EH (cell line): Measurements from ENCODE around the gene MYOG.

Source experiments
- DNase-seq: peaks from one replicate; pipeline ENCODE4 v3.0.0-alpha.2; 2015; ENCODE audit warnings: low read depth

The MYOG gene

DNA sequence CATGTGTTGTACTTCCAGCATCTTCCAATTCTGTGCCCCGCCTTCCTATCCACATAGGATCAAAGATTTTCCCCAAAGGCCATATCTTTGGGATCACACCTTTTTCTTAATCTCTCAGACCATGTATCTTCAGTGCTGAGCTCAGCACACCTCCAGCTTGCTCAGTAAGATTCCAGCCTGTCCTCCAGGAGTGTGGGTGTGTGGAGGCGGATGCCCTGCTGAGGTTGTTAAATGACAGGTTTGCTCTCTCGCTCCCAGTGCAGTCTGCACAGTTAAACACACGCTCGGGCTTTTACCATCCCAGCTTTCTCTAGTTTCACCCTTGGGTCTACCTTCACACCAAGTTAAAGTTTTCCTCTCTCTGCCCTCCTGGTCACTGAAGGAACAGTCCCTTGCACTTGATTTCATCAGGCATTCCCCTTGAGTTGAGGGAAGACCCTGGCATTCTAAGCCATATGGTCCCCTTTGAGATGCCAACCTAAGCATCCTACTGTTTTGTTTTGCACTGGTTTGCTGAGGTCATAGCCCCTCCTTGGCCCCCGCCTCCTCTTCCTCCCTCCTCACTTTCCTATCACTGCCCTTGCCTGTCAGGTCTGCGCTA lies 13.7 kb downstream of the MYOG start:
- DNase-seq, result no peak

DNA sequence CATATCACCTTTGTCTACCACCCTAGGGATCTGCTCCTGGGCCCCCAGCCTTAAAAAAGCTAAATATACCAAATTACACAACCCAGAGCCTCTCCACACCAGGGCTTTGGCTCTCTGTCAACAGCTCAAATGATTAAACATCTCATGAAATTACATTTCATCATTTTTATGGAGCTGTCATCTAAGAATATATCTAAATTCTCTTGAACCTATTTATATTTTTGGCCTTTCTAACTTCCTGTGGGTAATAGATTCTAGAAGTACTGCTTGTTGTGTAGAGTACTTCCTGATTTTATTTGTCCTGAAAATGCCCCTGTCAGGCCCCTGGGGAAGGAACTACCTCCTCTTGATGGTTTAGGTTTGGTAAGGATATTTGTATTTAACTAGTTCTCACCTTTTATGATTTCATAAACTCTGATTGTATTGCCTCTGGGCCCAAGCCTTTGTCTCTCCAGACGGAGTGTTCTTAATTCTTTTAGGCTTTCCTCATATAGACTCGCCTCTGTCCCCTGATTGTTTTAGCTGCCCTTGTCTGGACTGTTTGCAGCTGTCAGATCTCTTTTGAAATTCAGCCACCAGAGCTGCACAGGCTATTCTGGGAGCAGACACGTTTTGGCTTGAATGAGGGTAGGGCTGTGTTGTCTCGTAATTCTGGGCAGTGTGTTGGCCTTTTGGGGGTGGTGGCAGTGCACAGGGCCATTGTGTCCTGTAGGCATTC lies 16.6 kb downstream of the MYOG start:
- DNase-seq, result peak; percentile 20

DNA sequence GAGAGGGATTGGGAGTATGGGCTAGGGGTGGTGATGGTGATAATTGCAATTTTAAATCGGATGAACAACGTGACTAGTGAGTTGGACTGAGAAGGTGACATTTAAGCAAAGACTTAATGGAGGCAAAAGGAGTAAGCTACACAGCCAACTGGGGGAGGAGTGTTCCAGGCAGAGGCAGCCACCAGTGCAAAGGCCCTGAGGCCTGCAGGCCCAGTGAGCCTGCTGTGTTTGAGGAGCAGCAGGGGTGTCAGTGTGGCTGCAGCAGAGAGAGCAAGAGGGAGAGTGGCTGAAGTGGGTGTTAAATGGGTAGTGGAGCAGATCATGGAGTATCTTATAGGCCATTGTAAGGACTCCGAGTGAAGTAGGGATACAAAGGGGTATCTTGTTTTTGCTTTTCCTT lies 18.8 kb downstream of the MYOG start:
- no peak for DNase-seq

DNA sequence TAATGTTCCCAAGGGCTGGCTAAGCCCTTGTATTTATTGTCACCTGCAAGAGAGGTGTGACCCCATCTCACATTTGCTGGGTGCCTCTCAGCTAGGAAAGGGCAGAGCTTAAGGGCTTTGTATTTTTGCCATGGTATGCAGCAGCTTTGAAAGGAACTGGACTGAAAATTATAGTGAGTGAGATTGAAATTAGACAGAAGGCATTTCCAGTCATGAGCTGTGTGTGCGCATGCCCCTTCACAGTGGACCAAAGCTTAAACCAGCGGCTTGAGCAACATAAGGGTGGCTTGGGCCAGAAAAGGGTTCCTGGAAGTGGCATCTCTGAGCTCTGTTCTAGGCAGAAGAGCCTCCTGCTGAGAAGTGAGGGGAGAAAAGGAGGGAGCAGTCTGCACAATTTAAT lies 19.8 kb downstream of the MYOG start:
- no peak for DNase-seq

DNA sequence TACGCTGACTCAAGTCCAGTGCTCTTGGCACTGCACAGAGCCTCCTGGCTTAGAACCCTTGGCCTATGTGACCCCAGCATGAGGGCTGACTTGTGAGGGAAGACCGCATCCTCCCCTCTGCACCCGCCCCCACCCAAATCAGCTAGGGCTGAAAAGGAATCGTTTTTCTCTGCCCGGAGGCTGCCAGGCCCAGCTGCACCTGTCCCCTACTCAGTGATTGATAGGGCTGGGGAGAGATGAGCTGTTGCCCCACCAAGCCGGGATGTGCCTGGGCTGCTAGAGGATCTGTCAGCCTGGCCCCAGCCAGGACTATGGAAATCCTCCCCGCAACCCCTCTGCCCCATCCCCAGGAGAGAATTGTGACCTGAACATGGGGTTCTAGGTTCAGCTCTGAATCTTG lies 20.6 kb downstream of the MYOG start:
- DNase-seq, result no peak

DNA sequence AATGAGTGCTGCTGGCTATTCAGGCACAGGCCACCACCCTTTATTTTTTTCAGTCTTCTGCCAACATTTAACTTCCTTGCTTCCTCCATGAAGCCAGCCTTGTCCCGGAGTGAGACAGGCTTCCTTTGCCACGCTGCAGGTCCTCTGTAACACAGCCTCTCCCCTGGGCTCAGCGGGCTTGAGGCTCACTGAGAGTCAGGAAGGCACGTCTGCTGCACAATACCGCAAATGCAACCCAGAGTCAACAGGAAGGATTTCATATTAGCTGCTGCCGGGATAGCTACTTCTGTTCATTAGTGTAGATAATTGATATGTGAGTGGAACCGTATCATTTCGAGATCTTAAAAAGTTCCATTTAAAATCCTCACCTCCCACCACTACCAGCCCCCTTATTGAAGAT lies 22.5 kb downstream of the MYOG start:
- no peak for DNase-seq

DNA sequence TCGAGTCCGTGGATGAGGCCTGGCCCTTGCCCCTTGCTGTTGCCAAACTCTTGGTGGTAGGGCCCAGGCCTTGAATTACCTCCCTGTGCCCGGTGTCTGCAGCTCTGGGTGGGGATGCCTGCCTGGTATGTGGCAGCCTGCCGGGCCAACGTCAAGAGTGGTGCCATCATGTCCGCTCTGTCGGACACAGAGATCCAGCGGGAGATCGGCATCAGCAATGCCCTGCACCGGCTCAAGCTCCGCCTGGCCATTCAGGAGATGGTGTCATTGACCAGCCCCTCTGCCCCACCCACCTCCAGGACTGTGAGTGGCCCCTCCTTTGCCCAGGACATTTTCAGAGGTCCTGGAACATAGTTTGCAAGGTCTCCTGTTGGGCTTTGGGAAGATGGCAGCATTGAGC lies 25.7 kb downstream of the MYOG start:
- no peak for DNase-seq

DNA sequence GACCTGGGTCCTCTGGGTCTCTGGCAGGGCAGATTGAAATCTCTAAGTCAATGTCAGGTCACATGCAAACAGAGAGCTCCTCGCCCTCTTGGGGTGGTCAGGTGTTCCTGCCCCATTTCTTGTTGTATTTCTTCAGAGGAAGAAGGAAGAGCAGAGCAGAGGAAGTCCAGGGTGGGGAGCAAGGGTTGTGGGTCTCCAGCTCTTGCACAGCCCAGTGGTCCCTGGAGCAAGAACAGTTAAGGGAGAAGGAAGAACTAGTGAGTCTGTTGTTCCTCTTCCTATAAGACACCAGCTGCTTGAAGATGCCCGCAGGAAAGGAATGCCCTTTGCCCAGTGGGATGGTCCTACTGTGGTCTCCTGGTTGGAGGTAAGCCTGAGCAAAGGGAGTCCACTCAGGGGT lies 26.3 kb downstream of the MYOG start:
- DNase-seq, result no peak

DNA sequence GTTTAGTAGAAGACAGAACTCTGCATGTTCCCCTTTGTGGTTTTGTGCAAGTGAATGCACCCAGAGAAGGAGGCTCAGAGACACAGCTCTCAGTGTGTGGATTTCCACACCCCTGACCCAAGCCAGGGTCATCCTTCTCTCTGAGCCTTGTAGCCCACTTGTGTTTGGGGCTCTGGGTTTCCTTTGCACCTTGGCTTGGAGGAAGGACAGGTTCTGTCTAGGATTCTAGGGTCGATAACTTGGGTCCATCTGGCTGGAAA lies 27.2 kb downstream of the MYOG start:
- DNase-seq, result no peak

DNA sequence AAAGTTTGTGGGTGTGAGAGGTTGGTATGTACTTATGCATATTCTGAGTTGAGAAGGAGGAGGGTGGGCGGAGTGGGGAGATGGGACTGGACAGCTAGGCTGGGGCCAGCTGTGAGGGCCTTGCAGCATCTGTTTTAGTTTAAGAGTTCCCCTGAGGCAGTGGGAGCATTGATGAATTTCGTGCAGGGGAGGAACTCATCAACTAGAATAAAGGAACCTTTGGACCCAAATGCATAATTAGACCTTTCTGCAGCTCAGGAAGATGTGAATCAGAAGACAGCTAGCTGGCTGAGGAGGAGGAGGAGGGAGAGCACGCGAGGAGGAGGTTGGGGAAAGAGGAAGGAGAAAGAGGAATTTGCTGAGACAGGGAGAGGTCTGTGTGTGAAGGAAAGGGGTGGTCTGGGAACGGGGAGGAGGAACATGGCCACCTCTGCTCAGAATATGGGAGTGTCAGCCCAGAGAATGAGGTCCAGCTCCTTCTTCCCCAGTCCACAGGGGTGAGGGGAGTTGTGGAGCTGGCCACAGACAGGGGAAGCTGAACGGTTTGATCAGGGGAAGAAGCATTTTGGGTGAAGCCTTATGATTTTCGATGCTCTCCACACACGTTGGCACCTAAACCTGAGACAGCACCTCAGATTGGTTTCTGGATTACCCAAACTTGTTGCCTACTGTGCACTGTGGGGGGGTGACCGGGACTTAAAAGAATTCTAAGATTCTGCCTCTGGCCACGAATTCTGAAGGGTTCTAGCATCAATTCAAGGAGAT lies 27.7 kb downstream of the MYOG start:
- peak; percentile 94 for DNase-seq

DNA sequence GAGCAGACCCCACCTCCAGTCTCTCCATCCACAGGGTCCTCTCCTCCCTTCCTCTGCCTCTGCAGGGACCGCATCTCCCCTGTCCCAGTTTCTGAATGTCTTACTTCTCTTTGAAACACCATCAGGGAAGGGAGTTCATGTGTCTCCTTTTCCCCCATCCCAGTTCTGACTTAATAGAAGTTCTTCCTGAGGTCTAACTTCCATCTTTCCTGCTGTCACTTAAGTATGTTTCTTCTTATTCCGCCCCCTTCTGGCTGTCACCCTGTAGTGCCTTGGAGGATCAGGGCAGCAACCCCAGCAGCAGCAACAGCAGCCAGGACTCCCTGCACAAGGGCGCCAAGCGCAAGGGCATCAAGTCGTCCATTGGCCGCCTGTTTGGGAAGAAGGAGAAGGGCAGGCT lies 29.3 kb downstream of the MYOG start:
- no peak for DNase-seq

DNA sequence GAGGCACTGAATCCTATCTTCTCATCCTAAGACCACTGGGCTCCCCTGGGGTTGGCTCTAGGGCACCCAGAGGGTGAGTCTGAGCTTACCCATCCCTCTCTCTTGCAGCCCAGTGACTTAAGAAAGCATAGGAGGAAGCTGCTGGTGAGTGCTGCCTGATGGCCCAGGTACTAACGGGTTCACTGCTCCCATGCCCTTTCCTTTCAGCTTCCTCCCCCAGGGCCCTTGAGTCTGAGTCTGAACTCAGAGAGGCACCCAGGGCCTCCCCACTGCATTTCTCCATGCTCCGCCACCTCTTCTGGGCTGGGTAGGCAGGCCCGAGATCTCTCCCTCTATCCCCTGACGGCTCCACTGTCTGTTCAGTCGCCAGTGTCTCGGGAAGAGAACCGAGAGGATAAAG lies 29.8 kb downstream of the MYOG start:
- DNase-seq, result no peak

DNA sequence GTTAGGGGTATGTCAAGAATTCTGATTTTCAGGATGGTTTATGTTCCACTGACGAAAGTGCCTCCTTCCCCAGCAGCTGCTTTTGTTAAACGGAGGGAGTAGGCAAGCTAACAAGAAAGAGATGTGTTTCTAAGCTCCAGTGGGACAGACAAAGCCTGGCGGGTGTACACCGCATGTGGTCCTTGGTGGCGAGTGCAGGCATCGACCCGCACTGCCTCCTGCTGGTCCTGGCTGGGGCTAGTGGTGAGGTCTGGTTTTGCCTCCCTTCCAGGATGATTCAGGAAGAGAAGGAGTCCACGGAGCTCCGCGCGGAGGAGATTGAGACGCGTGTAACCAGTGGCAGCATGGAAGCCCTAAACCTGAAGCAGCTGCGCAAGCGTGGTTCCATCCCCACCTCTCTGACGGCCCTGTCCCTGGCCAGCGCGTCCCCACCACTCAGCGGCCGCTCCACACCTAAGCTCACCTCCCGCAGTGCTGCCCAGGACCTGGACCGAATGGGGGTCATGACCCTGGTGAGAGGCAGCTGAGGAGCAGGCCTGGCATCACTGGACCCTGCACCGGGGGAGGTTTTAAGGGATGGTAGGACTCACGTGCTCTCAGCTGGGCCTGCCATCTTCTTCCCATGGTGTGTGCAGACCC lies 30.5 kb downstream of the MYOG start:
- DNase-seq, result no peak

DNA sequence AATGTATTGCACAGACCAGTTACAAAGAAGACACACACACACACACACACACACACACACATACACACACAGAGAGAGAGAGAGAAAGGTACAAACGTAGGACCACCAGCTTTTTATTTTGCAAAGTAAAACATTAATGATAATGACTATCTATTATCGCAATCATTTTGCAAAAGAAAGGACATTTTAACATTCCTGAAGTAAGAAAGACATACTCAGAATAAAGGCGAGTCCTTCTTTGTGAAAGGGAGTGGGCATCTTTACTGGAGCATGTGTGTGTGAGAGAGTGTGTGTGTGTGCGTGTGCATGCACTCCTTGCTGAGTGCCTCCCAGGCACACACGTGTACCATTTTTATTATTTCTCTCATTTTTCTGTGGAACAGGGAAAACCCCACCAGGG lies 31.2 kb downstream of the MYOG start:
- DNase-seq, result no peak

DNA sequence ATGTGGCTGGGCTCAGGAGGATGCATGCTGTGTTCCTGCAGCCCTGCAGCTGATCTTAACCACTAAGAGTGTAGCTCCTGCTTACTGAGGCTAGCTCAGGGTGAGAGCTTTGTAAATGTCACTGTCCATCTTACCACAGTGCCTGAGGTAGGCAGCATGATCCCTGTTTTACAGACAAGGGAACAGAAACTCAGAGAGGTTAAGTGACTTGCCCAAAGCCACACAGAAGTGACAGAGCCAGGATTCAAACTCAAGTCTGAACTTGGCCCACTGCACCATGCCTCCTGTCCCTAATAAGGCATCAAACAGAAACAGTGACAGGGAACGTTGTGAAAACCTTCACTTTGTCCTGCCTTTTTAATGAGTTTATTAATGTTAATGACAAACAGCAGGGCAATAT lies 31.6 kb downstream of the MYOG start:
- no peak for DNase-seq

DNA sequence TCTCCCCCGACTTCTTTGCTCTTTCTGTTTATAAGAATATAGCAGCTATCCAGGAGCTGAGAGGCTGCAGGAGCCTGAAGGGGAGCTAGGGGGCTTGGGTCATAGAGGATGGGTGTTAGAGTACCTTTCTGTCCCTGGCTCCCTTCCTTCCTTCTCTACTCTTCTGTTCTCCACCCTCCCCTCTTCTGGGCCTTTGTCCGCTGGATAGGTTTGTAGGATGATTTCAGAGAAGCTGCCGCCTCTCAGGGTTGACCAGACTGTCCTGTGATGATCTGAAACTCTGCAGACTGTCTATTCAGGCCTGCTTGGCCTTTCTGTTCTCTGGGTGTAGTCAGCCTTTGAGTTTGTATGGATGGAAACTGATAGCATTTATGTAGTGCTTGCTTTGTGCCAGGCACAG lies 33.2 kb downstream of the MYOG start:
- DNase-seq, result no peak

DNA sequence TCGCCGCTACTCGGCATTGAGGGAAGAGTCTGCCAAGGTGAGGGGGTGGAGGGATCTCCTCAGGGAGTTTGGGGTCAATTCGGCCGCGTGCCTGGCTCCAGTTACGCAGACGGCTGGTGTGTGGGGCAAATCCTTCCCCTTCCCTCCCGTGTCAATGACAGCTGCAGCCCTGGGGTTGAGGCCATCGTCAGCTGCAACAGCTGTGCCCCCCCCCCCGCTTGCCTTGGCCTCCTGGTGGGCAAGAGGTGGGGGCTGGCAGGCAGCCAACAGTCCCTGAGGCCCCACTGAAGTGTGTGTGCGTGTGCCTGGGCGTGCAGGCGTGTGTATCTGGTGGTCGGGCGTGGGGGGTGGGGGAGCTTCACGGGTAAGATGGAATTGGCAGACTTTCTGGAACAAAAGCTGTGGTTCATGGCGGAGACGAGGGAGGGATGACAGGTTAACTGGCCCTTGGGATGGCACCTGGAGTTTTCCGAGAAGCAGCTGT lies 33.9 kb downstream of the MYOG start:
- DNase-seq, result no peak

DNA sequence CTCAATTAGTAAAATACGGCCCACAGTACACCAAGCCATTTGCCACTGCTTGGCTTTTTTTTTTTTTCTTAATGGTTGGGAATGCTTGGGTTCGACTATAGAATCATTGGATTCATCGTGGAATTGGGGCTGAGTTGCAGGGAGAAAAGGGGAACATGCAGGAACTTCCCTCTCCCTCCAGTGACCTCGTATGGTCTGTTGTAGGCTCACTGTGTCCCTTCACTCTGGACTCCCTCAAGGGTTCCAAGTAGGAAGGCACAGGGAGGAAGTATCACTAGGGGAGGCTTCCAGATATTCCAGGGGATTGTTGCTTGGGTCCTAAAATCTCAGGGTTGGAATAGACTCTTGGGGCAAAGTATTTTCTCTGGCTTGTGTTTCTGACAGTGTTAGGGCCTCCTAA lies 35.0 kb downstream of the MYOG start:
- no peak for DNase-seq

DNA sequence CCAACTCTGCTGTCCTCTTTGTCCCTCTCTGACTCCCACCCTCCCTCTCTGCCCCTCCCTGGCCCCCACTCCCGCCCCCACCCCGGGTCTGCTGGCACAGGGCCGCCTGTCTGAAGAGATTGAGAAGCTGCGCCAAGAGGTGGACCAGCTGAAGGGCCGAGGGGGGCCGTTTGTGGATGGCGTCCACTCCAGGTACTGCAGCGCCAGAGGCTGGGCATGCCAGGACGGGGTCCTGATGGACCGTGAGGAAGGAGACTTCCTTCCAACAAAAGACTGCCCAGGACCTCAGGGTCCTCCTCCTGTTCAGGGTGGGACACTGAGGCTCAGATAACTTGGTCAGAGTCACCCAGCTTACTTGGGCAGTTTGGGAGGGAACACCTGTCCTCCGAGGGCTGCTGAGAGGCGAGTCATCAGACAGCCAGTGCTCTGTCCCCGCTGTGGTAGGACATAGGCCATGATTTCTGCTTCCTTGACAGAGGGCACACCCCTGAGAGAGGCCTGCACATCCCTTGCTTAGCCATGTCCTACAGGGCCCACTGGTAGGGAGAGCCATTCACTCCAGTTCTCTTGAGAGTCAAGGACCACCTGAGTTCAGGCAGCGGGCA lies 36.1 kb downstream of the MYOG start:
- no peak for DNase-seq

DNA sequence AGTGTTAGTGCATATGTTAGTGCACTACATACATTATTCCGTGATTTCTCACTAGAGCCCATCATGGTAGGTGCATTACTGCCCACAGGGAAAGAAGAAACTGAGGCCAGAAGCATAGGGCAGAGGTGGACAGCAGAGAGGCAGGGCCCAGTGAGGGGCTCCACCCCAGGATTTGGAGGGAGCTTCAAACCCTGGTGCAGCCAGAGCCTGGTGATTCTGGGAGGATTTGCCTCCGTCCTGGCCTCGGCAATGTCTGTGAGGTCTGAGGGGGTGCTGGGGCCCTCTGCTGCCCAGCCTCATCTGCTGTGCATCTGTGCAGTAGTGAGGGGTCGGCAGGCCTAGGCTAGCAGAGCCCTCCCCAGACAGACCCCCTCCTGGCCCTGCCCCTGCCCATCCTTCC lies 36.7 kb downstream of the MYOG start:
- no peak for DNase-seq

DNA sequence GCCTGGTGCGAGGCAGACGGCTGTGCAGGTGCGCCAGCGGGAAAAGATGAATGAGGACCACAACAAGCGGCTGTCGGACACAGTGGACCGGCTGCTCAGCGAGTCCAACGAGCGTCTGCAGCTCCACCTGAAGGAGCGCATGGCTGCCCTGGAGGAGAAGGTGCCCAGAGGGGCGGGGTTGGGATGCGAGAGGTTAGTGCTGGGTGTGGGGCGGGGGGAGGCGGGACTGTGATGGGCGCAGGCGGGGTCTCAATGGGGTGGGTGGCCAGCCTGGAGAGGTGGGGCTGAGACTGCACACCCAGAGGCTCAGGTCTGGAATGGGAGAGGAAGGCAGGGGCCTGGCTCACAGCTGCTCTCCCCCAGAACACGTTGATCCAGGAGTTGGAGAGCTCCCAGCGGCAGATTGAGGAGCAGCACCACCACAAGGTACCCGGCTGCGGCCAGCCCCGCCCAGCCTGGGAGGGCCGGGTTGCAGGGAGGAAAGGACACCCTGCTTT lies 37.2 kb downstream of the MYOG start:
- DNase-seq, result no peak

DNA sequence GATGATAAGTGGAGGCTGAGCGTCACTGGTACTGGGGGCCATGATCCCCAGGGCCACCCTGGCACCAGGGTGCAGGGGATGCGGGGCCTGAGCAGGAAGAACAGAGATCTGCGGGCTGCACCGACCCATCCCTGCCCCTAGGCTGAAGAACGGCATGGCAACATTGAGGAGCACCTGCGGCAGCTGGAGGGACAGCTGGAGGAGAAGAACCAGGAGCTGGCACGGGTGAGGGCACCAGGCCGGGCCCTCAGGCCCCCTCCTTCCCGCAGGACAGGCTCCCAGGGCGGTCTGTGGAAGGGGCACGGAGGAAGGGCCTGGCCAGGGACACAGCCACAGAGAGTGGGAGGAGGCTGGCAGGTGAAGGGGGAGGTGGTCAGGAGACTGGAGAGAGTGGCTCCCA lies 37.7 kb downstream of the MYOG start:
- no peak for DNase-seq
